Smooth muscle cell of the pulmonary artery (primary cell): ENCODE measurements around the gene PRAMEF13. TPM values are rescaled to one million over a fixed set of nuclear protein-coding genes. Genes with fewer than 3 reads are reported as not detected.

ENCODE experiments used
- total RNA-seq: library from RNA; depleted of rRNA; stranded (reverse); fragments of >200 nt; gene quantifications from 2 replicates; pipeline ENCODE4 v1.2.3, GENCODE V29; 2014

PRAMEF13 gene
- total RNA-seq, result not detected in 2 replicates

GRCh38 chr1:13201309-13201708 is at the start of gene PRAMEF13:
Gene PRAMEF13, minus strand, starts transcription at chr1:13201409. Its CDS starts 1,820 bp downstream, at chr1:13199589.

DNA sequence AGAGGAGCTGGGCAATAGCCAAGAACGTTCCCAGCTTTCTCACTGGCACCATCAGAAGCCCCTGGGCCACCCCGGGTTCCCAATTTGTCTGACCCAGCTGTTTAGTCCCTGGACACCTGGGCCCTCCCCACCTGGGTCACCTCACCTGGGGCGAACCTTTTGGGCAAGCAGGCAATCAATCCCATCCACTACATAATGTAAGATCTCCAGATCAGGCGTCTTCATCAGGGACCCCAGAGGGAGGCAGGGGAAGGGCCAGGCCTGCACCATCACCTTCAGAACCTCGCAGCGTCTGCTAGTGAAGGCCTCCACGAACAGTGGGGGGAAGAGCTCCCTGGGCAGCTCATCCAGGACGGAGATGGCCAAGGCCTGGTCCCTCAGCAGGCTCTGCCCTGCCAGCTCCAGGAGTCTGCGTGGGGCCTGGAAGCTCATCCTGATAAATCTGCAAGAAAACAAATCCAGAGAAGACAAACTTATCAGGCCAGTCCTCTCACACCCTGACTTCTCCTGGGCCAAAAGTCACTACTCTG is 24.5 kb upstream of the PRAMEF13 start, which contains the start of gene PRAMEF18:
Gene PRAMEF18 (minus strand): TSS at position 480 of the 530 bp plus-strand sequence. CDS start 48 bp downstream, at position 432.

GRCh38 chr1:13171548-13171947 is 29.7 kb downstream of the PRAMEF13 start, which contains the start of gene PRAMEF9:
Gene PRAMEF9, plus strand, starts transcription at chr1:13171848. Its CDS starts 3,433 bp downstream, at chr1:13175281.

GRCh38 chr1:13165531-13165930 is 35.7 kb downstream of the PRAMEF13 start, which contains the start of gene HNRNPCL4:
Gene HNRNPCL4, minus strand, starts transcription at chr1:13165631. Its CDS starts 164 bp downstream, at chr1:13165467.

GRCh38 chr1:13155909-13156308 is 45.3 kb downstream of the PRAMEF13 start, which contains the start of gene PRAMEF26:
Gene PRAMEF26, minus strand, starts transcription at chr1:13156009. Its CDS starts 2,914 bp downstream, at chr1:13153095.

Other genes starting within 250 kb of the PRAMEF13 start
- not detected in 2 replicates for gene PRAMEF27, start 144.8 kb downstream of the PRAMEF13 start, total RNA-seq
- not detected in 2 replicates for gene HNRNPCL3, start 140.6 kb downstream of the PRAMEF13 start, total RNA-seq
- gene PRAMEF25, start 130.6 kb downstream of the PRAMEF13 start, total RNA-seq, result not detected in 2 replicates
- gene HNRNPCL2, start 84.6 kb downstream of the PRAMEF13 start, total RNA-seq, result not detected in 2 replicates
- gene PRAMEF26, start 45.4 kb downstream of the PRAMEF13 start, total RNA-seq, result not detected in 2 replicates
- not detected in 2 replicates for gene HNRNPCL4, start 35.8 kb downstream of the PRAMEF13 start, total RNA-seq
- not detected in 2 replicates for gene PRAMEF9, start 29.6 kb downstream of the PRAMEF13 start, total RNA-seq
- not detected in 2 replicates for gene PRAMEF18, start 24.7 kb upstream of the PRAMEF13 start, total RNA-seq
- not detected in 2 replicates for gene PRAMEF5, start 52.8 kb upstream of the PRAMEF13 start, total RNA-seq
- not detected in 2 replicates for gene PRAMEF8, start 83.7 kb upstream of the PRAMEF13 start, total RNA-seq
- gene PRAMEF33, start 102.1 kb upstream of the PRAMEF13 start, total RNA-seq, result not detected in 2 replicates
- gene PRAMEF15, start 114.2 kb upstream of the PRAMEF13 start, total RNA-seq, result not detected in 2 replicates
- not detected in 2 replicates for gene PRAMEF14, start 145.7 kb upstream of the PRAMEF13 start, total RNA-seq
- gene PRAMEF19, start 170.5 kb upstream of the PRAMEF13 start, total RNA-seq, result not detected in 2 replicates
- not detected in 2 replicates for gene PRAMEF17, start 188.2 kb upstream of the PRAMEF13 start, total RNA-seq
- not detected in 2 replicates for gene PRAMEF20, start 209.0 kb upstream of the PRAMEF13 start, total RNA-seq